ENCODE data around the gene NASP.

Gene NASP

GRCh38 chr1:45550401-45551351 is 33.2 kb upstream of the NASP start, which contains the start of gene AKR1A1:
Gene AKR1A1, plus strand, starts transcription at chr1:45550826. Its CDS starts 10,969 bp downstream, at chr1:45561795.
- H3K9me3 ChIP-seq (ENCODE audit: control insufficient read depth, insufficient read depth, low read depth, low read length) = no peaks in the 10 kb centered on the region
- H3K9ac ChIP-seq (ENCODE audit: low read length) = peak within 1 kb of the TSS; percentile 85
- H3K4me1 ChIP-seq (ENCODE audit: control insufficient read depth, insufficient read depth, low read length) = peaks cover 11% of the 10 kb centered on the region
- no peaks in the 10 kb centered on the region for H3K27me3 ChIP-seq (ENCODE audit: control insufficient read depth, insufficient read depth, low read length)
- H3K36me3 ChIP-seq (ENCODE audit: control insufficient read depth, insufficient read depth, low read length) = peaks cover 34% of the 10 kb centered on the region
- H3K4me3 ChIP-seq (ENCODE audit: low read depth, low read length) = peak within 1 kb of the TSS; percentile 88
- H3K27ac ChIP-seq (ENCODE audit: low read depth, low read length) = peak within 1 kb of the TSS; percentile 54

GRCh38 chr1:45551684-45552083 is 32.2 kb upstream of the NASP start:
- H3K27ac ChIP-seq (ENCODE audit: low read depth, low read length) = no peak overlapping the region
- H3K9ac ChIP-seq (ENCODE audit: low read length) = peak overlapping the region; percentile 85
- H3K27me3 ChIP-seq (ENCODE audit: control insufficient read depth, insufficient read depth, low read length) = no peaks in the 10 kb centered on the region
- H3K4me3 ChIP-seq (ENCODE audit: low read depth, low read length) = peak overlapping the region; percentile 88
- peaks cover 40% of the 10 kb centered on the region for H3K36me3 ChIP-seq (ENCODE audit: control insufficient read depth, insufficient read depth, low read length)
- H3K9me3 ChIP-seq (ENCODE audit: control insufficient read depth, insufficient read depth, low read depth, low read length) = no peaks in the 10 kb centered on the region
- H3K4me1 ChIP-seq (ENCODE audit: control insufficient read depth, insufficient read depth, low read length) = peaks cover 11% of the 10 kb centered on the region

- Histone ChIP-seq H3K36me3 (ENCODE audit: control insufficient read depth, insufficient read depth, low read length) (peaks cover 43% of the 10 kb centered on the region), H3K9me3 (ENCODE audit: control insufficient read depth, insufficient read depth, low read depth, low read length) (no peaks in the 10 kb centered on the region), H3K4me3 (ENCODE audit: low read depth, low read length) (no peak overlapping the region; the same call in 1 of the 2 replicates), H3K4me1 (ENCODE audit: control insufficient read depth, insufficient read depth, low read length) (peaks cover 11% of the 10 kb centered on the region), H3K27ac (ENCODE audit: low read depth, low read length) (no peak overlapping the region), H3K9ac (ENCODE audit: low read length) (peak overlapping the region; percentile 58), H3K27me3 (ENCODE audit: control insufficient read depth, insufficient read depth, low read length) (no peaks in the 10 kb centered on the region)
Observed at GRCh38 chr1:45552331-45552730, 31.5 kb upstream of the NASP start.

- H3K27ac ChIP-seq (ENCODE audit: low read depth, low read length) = no peak overlapping the region
- no peak overlapping the region for H3K9ac ChIP-seq (ENCODE audit: low read length)
Observed at GRCh38 chr1:45554198-45554597, 29.6 kb upstream of the NASP start.

GRCh38 chr1:45557422-45557944 is 26.4 kb upstream of the NASP start:
- peak overlapping the region; percentile 46 for H3K9ac ChIP-seq (ENCODE audit: low read length)
- no peak overlapping the region for H3K4me3 ChIP-seq (ENCODE audit: low read depth, low read length)
- H3K9me3 ChIP-seq (ENCODE audit: control insufficient read depth, insufficient read depth, low read depth, low read length) = no peaks in the 10 kb centered on the region
- peak overlapping the region; percentile 51; the same call in 1 of the 2 replicates for H3K27ac ChIP-seq (ENCODE audit: low read depth, low read length)
- H3K36me3 ChIP-seq (ENCODE audit: control insufficient read depth, insufficient read depth, low read length) = peaks cover 67% of the 10 kb centered on the region
- H3K27me3 ChIP-seq (ENCODE audit: control insufficient read depth, insufficient read depth, low read length) = no peaks in the 10 kb centered on the region
- 0 out of 2 replicates have a peak, but pooled peaks cover 3% of the 10 kb centered on the region for H3K4me1 ChIP-seq (ENCODE audit: control insufficient read depth, insufficient read depth, low read length)

More at GRCh38 chr1:45554198-45554597, 29.6 kb upstream of the NASP start:
- Histone ChIP-seq H3K4me1 (ENCODE audit: control insufficient read depth, insufficient read depth, low read length) (peaks cover 14% of the 10 kb centered on the region), H3K27me3 (ENCODE audit: control insufficient read depth, insufficient read depth, low read length) (no peaks in the 10 kb centered on the region), H3K4me3 (ENCODE audit: low read depth, low read length) (no peak overlapping the region), H3K9me3 (ENCODE audit: control insufficient read depth, insufficient read depth, low read depth, low read length) (no peaks in the 10 kb centered on the region), H3K36me3 (ENCODE audit: control insufficient read depth, insufficient read depth, low read length) (peaks cover 51% of the 10 kb centered on the region)

- Histone ChIP-seq H3K27ac (ENCODE audit: low read depth, low read length) (no peak overlapping the region), H3K9ac (ENCODE audit: low read length) (no peak overlapping the region)
Observed at GRCh38 chr1:45563843-45564242, 20.0 kb upstream of the NASP start.

GRCh38 chr1:45566722-45567121 is 17.1 kb upstream of the NASP start:
- Histone ChIP-seq H3K4me1 (ENCODE audit: control insufficient read depth, insufficient read depth, low read length) (no peaks in the 10 kb centered on the region), H3K9me3 (ENCODE audit: control insufficient read depth, insufficient read depth, low read depth, low read length) (no peaks in the 10 kb centered on the region), H3K9ac (ENCODE audit: low read length) (no peak overlapping the region), H3K27ac (ENCODE audit: low read depth, low read length) (no peak overlapping the region), H3K36me3 (ENCODE audit: control insufficient read depth, insufficient read depth, low read length) (peaks cover 77% of the 10 kb centered on the region), H3K4me3 (ENCODE audit: low read depth, low read length) (no peak overlapping the region), H3K27me3 (ENCODE audit: control insufficient read depth, insufficient read depth, low read length) (no peaks in the 10 kb centered on the region)

More at GRCh38 chr1:45563843-45564242, 20.0 kb upstream of the NASP start:
- Histone ChIP-seq H3K36me3 (ENCODE audit: control insufficient read depth, insufficient read depth, low read length) (peaks cover 77% of the 10 kb centered on the region), H3K27me3 (ENCODE audit: control insufficient read depth, insufficient read depth, low read length) (no peaks in the 10 kb centered on the region), H3K9me3 (ENCODE audit: control insufficient read depth, insufficient read depth, low read depth, low read length) (no peaks in the 10 kb centered on the region), H3K4me3 (ENCODE audit: low read depth, low read length) (no peak overlapping the region), H3K4me1 (ENCODE audit: control insufficient read depth, insufficient read depth, low read length) (no peaks in the 10 kb centered on the region)

DNA sequence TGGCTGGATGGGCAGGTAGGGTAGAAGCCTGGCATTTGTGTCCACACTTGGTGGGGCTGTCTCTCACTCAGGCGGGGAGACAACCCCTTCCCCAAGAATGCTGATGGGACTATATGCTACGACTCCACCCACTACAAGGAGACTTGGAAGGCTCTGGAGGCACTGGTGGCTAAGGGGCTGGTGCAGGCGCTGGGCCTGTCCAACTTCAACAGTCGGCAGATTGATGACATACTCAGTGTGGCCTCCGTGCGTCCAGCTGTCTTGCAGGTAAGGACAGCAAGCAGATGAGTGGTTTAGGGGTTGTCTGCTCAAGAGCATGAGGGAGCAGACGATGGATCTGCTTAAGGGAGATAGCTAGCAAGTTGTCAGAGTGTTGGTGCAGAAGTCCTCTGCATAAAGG is 15.9 kb upstream of the NASP start:
- H3K27ac ChIP-seq (ENCODE audit: low read depth, low read length) = no peak overlapping the region
- no peaks in the 10 kb centered on the region for H3K9me3 ChIP-seq (ENCODE audit: control insufficient read depth, insufficient read depth, low read depth, low read length)
- H3K9ac ChIP-seq (ENCODE audit: low read length) = peak overlapping the region; percentile 14
- no peak overlapping the region for H3K4me3 ChIP-seq (ENCODE audit: low read depth, low read length)
- H3K36me3 ChIP-seq (ENCODE audit: control insufficient read depth, insufficient read depth, low read length) = peaks cover 66% of the 10 kb centered on the region
- H3K27me3 ChIP-seq (ENCODE audit: control insufficient read depth, insufficient read depth, low read length) = no peaks in the 10 kb centered on the region
- H3K4me1 ChIP-seq (ENCODE audit: control insufficient read depth, insufficient read depth, low read length) = peaks cover 2% of the 10 kb centered on the region

GRCh38 chr1:45568421-45568820 is 15.4 kb upstream of the NASP start:
- Histone ChIP-seq H3K9me3 (ENCODE audit: control insufficient read depth, insufficient read depth, low read depth, low read length) (no peaks in the 10 kb centered on the region), H3K4me1 (ENCODE audit: control insufficient read depth, insufficient read depth, low read length) (peaks cover 8% of the 10 kb centered on the region), H3K4me3 (ENCODE audit: low read depth, low read length) (no peak overlapping the region), H3K27me3 (ENCODE audit: control insufficient read depth, insufficient read depth, low read length) (no peaks in the 10 kb centered on the region), H3K9ac (ENCODE audit: low read length) (no peak overlapping the region), H3K27ac (ENCODE audit: low read depth, low read length) (no peak overlapping the region), H3K36me3 (ENCODE audit: control insufficient read depth, insufficient read depth, low read length) (peaks cover 61% of the 10 kb centered on the region)

DNA sequence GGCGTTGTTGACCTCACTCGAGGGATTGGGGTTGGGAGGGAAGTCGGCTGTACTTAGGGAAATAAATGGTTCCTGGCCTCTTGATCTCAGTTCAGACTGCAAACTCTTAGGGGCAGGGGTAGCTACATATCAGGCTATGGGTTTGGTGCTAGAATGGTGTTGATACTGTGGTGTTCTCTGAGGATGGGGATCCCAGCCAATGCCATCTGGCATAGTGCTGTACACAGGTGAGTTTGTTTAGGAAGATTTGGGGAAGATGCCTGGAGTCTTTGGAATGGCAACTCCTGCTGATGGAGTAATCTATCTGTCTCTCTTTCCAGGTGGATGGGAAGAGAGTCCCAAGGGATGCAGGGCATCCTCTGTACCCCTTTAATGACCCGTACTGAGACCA is 14.3 kb upstream of the NASP start:
- H3K27ac ChIP-seq (ENCODE audit: low read depth, low read length) = no peak overlapping the region
- no peaks in the 10 kb centered on the region for H3K9me3 ChIP-seq (ENCODE audit: control insufficient read depth, insufficient read depth, low read depth, low read length)
- peaks cover 51% of the 10 kb centered on the region for H3K36me3 ChIP-seq (ENCODE audit: control insufficient read depth, insufficient read depth, low read length)

GRCh38 chr1:45569962-45570581 is 13.8 kb upstream of the NASP start:
- Histone ChIP-seq H3K27me3 (ENCODE audit: control insufficient read depth, insufficient read depth, low read length) (no peaks in the 10 kb centered on the region), H3K27ac (ENCODE audit: low read depth, low read length) (no peak overlapping the region), H3K4me3 (ENCODE audit: low read depth, low read length) (no peak overlapping the region), H3K36me3 (ENCODE audit: control insufficient read depth, insufficient read depth, low read length) (peaks cover 51% of the 10 kb centered on the region), H3K9ac (ENCODE audit: low read length) (no peak overlapping the region), H3K4me1 (ENCODE audit: control insufficient read depth, insufficient read depth, low read length) (peaks cover 15% of the 10 kb centered on the region), H3K9me3 (ENCODE audit: control insufficient read depth, insufficient read depth, low read depth, low read length) (no peaks in the 10 kb centered on the region)

More for the DNA sequence above, 14.3 kb upstream of the NASP start:
- Histone ChIP-seq H3K27me3 (ENCODE audit: control insufficient read depth, insufficient read depth, low read length) (no peaks in the 10 kb centered on the region), H3K4me3 (ENCODE audit: low read depth, low read length) (no peak overlapping the region), H3K4me1 (ENCODE audit: control insufficient read depth, insufficient read depth, low read length) (peaks cover 15% of the 10 kb centered on the region), H3K9ac (ENCODE audit: low read length) (no peak overlapping the region)

All from HUES6 (cell line).